Activated naive CD8-positive, alpha-beta T cell treated with anti-CD3 and anti-CD28 coated beads, Interleukin-2, amount 10 ng/mL, durations not matched to agents 7 days and 5 days (primary cell): ENCODE results near the gene NOC2L. TPM values are rescaled to one million over a fixed set of nuclear protein-coding genes. Genes with fewer than 3 reads are reported as not detected.

Source experiments
- ATAC-seq: fragments of 150-1000 bp; cut with Tn5 transposase; one replicate; pipeline ENCODE4 v1.10.0; 2021; ENCODE audit warnings: low read depth, moderate library complexity
- POLR2A ChIA-PET: fragments of 350-600 bp; sonication (Branson Sonifier 250); formaldehyde crosslinking; loops from one replicate; lab custom pipeline; 2021; ENCODE audit warnings: antibody characterized with exemption; lab: Charles Lee
- DNase-seq: peaks from one replicate; pipeline ENCODE4 v3.0.0; 2021
- H3K27ac Mint-ChIP-seq: one replicate; pipeline ENCODE4 v1.8.0; 2022; ENCODE audit warnings: mild to moderate bottlenecking, mixed read lengths
- H3K27me3 Mint-ChIP-seq: one replicate; pipeline ENCODE4 v1.8.0; 2022; ENCODE audit warnings: mild to moderate bottlenecking, moderate library complexity, mixed read lengths
- H3K36me3 Mint-ChIP-seq: one replicate; pipeline ENCODE4 v1.8.0; 2021; ENCODE audit warnings: mild to moderate bottlenecking, mixed read lengths
- H3K4me1 Mint-ChIP-seq: one replicate; pipeline ENCODE4 v1.8.0; 2021; ENCODE audit warnings: mixed read lengths
- H3K4me3 Mint-ChIP-seq: one replicate; pipeline ENCODE4 v1.8.0; 2022; ENCODE audit warnings: mild to moderate bottlenecking, moderate library complexity, mixed read lengths
- H3K9me3 Mint-ChIP-seq: one replicate; pipeline ENCODE4 v1.8.0; 2021; ENCODE audit warnings: mixed read lengths
- total RNA-seq, 2 experiments: library from RNA; stranded (reverse); gene quantifications; one replicate each; pipeline ENCODE4 v1.2.3, GENCODE V29; 2021

The NOC2L gene
- total RNA-seq, 2 experiments from 2014 or later, result 63.0 to 63.4 TPM

- POLR2A ChIA-PET, result no interaction called here
- ATAC-seq (no peak), DNase-seq (no peak)
- no peaks in the 10 kb centered on the region for H3K9me3 Mint-ChIP-seq
- H3K36me3 Mint-ChIP-seq, result no peaks in the 10 kb centered on the region
- H3K27me3 Mint-ChIP-seq, result peaks cover 37% of the 10 kb centered on the region
- H3K4me1 Mint-ChIP-seq, result peaks cover 8% of the 10 kb centered on the region
- H3K27ac Mint-ChIP-seq, result no peak overlapping the region
- no peak overlapping the region for H3K4me3 Mint-ChIP-seq
Observed at GRCh38 chr1:918843-919242, 40.2 kb downstream of the NOC2L start.

- peaks cover 36% of the 10 kb centered on the region for H3K27me3 Mint-ChIP-seq
- H3K4me3 Mint-ChIP-seq, result no peak overlapping the region
- no peaks in the 10 kb centered on the region for H3K36me3 Mint-ChIP-seq
- ATAC-seq (no peak), DNase-seq (no peak)
- no peak overlapping the region for H3K27ac Mint-ChIP-seq
- POLR2A ChIA-PET, result no interaction called here
- H3K4me1 Mint-ChIP-seq, result peaks cover 8% of the 10 kb centered on the region
- H3K9me3 Mint-ChIP-seq, result no peaks in the 10 kb centered on the region
Observed at GRCh38 chr1:918353-918752, 40.7 kb downstream of the NOC2L start.

GRCh38 chr1:917466-918091 is 41.5 kb downstream of the NOC2L start:
- DNase-seq, result no peak
- no peak for ATAC-seq
- POLR2A ChIA-PET, result no interaction called here
- Mint-ChIP-seq H3K9me3 (no peaks in the 10 kb centered on the region), H3K4me3 (no peak overlapping the region), H3K4me1 (peaks cover 8% of the 10 kb centered on the region), H3K36me3 (no peaks in the 10 kb centered on the region), H3K27me3 (peaks cover 29% of the 10 kb centered on the region), H3K27ac (no peak overlapping the region)

GRCh38 chr1:917076-917459 is 42.0 kb downstream of the NOC2L start:
- no peaks in the 10 kb centered on the region for H3K36me3 Mint-ChIP-seq
- no peak overlapping the region for H3K4me3 Mint-ChIP-seq
- H3K4me1 Mint-ChIP-seq, result peaks cover 11% of the 10 kb centered on the region
- no peak for ATAC-seq
- H3K27ac Mint-ChIP-seq, result no peak overlapping the region
- POLR2A ChIA-PET, result no interaction called here
- DNase-seq, result no peak
- peaks cover 29% of the 10 kb centered on the region for H3K27me3 Mint-ChIP-seq
- H3K9me3 Mint-ChIP-seq, result no peaks in the 10 kb centered on the region

- peaks cover 9% of the 10 kb centered on the region for H3K4me1 Mint-ChIP-seq
- peaks cover 26% of the 10 kb centered on the region for H3K27me3 Mint-ChIP-seq
- ATAC-seq, result no peak
- H3K4me3 Mint-ChIP-seq, result no peak overlapping the region
- H3K36me3 Mint-ChIP-seq, result no peaks in the 10 kb centered on the region
- DNase-seq, result no peak
- POLR2A ChIA-PET, result no interaction called here
- H3K27ac Mint-ChIP-seq, result no peak overlapping the region
- no peaks in the 10 kb centered on the region for H3K9me3 Mint-ChIP-seq
Observed at GRCh38 chr1:916173-917075, 42.6 kb downstream of the NOC2L start.

- no peaks in the 10 kb centered on the region for H3K9me3 Mint-ChIP-seq
- H3K4me1 Mint-ChIP-seq, result peaks cover 8% of the 10 kb centered on the region
- peaks cover 30% of the 10 kb centered on the region for H3K27me3 Mint-ChIP-seq
- no peak for ATAC-seq
- peak; percentile 28 for DNase-seq
- no peak overlapping the region for H3K4me3 Mint-ChIP-seq
- H3K27ac Mint-ChIP-seq, result no peak overlapping the region
- POLR2A ChIA-PET, result no interaction called here
- H3K36me3 Mint-ChIP-seq, result no peaks in the 10 kb centered on the region
Observed at GRCh38 chr1:915295-916172, 43.5 kb downstream of the NOC2L start.

- no peaks in the 10 kb centered on the region for H3K36me3 Mint-ChIP-seq
- POLR2A ChIA-PET, result no interaction called here
- H3K27ac Mint-ChIP-seq, result no peak overlapping the region
- no peak for ATAC-seq
- H3K27me3 Mint-ChIP-seq, result peaks cover 27% of the 10 kb centered on the region
- H3K4me3 Mint-ChIP-seq, result no peak overlapping the region
- H3K4me1 Mint-ChIP-seq, result peaks cover 8% of the 10 kb centered on the region
- no peaks in the 10 kb centered on the region for H3K9me3 Mint-ChIP-seq
- DNase-seq, result no peak
Observed at GRCh38 chr1:914891-915280, 44.2 kb downstream of the NOC2L start.

GRCh38 chr1:914131-914890 is 44.7 kb downstream of the NOC2L start:
- ATAC-seq (no peak), DNase-seq (no peak)
- Mint-ChIP-seq H3K27ac (no peak overlapping the region), H3K27me3 (peaks cover 27% of the 10 kb centered on the region), H3K9me3 (no peaks in the 10 kb centered on the region), H3K4me3 (no peak overlapping the region), H3K4me1 (peaks cover 8% of the 10 kb centered on the region), H3K36me3 (no peaks in the 10 kb centered on the region)
- POLR2A ChIA-PET, result no interaction called here

- POLR2A ChIA-PET, result no interaction called here
- Mint-ChIP-seq H3K4me3 (no peak overlapping the region), H3K27ac (no peak overlapping the region), H3K4me1 (peaks cover 8% of the 10 kb centered on the region), H3K9me3 (no peaks in the 10 kb centered on the region), H3K36me3 (no peaks in the 10 kb centered on the region), H3K27me3 (peaks cover 27% of the 10 kb centered on the region)
- ATAC-seq, result no peak
- no peak for DNase-seq
Observed at GRCh38 chr1:913491-914130, 45.4 kb downstream of the NOC2L start.

GRCh38 chr1:912740-913301 is 46.2 kb downstream of the NOC2L start:
- Mint-ChIP-seq H3K36me3 (no peaks in the 10 kb centered on the region), H3K27ac (no peak overlapping the region), H3K4me3 (no peak overlapping the region), H3K4me1 (peaks cover 8% of the 10 kb centered on the region), H3K27me3 (peaks cover 32% of the 10 kb centered on the region), H3K9me3 (peaks cover 1% of the 10 kb centered on the region)
- DNase-seq (peak; percentile 30), ATAC-seq (peak; percentile 46)
- POLR2A ChIA-PET, result no interaction called here

- ATAC-seq, result no peak
- Mint-ChIP-seq H3K27ac (no peak overlapping the region), H3K9me3 (peaks cover 1% of the 10 kb centered on the region), H3K36me3 (no peaks in the 10 kb centered on the region), H3K4me3 (no peak overlapping the region), H3K27me3 (peaks cover 39% of the 10 kb centered on the region), H3K4me1 (peaks cover 8% of the 10 kb centered on the region)
- DNase-seq, result no peak
- POLR2A ChIA-PET, result interaction anchor here (0.7 kb wide), 1 partner anchor 30 kb away, joined by 3 read pairs; no protein-coding TSS in a partner anchor
Observed at GRCh38 chr1:911875-912739, 46.9 kb downstream of the NOC2L start.
